ENCODE measurements around the gene LRRC4C.

DNA sequence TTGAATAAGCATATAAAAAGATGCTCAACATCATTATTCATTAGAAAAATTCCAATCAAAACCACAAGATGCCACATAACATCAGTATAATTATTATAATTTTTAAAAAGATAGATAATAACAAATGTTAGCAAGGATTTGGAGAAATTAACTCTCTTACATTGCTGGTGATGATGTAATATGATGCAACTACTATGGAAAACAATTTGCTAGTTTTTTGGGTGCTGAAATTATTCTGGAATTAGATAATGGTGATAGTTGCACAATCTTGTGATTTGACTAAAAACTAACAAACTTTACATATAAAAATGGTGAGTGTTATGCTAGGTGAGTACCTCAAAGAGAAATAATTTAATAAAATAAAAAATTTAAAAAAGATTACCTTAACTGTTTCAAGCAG is 412.2 kb downstream of the LRRC4C start:
- TF ChIP-seq, protein P1, sequence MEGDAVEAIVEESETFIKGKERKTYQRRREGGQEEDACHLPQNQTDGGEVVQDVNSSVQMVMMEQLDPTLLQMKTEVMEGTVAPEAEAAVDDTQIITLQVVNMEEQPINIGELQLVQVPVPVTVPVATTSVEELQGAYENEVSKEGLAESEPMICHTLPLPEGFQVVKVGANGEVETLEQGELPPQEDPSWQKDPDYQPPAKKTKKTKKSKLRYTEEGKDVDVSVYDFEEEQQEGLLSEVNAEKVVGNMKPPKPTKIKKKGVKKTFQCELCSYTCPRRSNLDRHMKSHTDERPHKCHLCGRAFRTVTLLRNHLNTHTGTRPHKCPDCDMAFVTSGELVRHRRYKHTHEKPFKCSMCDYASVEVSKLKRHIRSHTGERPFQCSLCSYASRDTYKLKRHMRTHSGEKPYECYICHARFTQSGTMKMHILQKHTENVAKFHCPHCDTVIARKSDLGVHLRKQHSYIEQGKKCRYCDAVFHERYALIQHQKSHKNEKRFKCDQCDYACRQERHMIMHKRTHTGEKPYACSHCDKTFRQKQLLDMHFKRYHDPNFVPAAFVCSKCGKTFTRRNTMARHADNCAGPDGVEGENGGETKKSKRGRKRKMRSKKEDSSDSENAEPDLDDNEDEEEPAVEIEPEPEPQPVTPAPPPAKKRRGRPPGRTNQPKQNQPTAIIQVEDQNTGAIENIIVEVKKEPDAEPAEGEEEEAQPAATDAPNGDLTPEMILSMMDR (conservative IDR thresholded peaks at IDR 0.05 in 1 of 2, IDR thresholded peaks at IDR 0.05 in 1 of 2; ENCODE audit: low read depth in 1 of 2, low read length in 2 of 2), result no peak
- TF ChIP-seq EZH2 (IDR thresholded peaks at IDR 0.05; ENCODE audit: low read length, missing control alignments), result no peak

Data from fibroblast of lung (primary cell).